ENCODE results near the gene STAG1.
"Not testable (repeated sequence)": the region's sequence is repeated elsewhere in the genome, so short reads cannot be mapped to it uniquely, and the experiment has no call there.

Gene STAG1

DNA sequence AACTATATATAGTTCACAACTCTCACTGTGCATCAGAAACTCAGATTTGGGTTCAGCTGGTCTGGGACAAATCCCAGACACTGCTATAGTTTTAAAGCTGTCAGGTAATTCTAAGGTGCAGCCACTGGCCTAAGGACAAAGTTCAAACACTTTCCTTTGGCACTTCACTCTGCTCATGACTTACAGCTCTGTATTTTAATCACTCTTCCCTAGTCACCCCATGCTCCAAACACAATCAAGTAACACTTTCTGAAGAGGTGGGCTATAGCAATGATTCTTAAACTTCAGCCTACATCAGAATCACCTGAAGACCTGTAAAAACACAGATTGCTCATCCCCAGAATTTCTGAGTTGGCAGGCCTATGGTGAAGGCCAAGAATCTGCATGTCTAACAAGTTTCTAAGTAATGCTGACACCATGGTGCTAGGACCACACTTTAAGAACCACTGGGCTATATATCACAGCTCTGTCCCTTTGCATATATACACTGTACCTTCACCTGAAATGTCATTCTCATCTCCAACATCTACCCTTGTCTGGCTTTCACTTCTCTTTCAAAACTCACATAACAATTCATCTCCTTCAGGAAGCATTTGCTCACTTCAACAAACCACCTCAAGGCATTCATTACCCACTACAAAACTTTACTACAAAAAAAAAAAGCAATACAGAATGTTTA is 21.4 kb downstream of the STAG1 start:
- H3K4me3 ChIP-seq (ENCODE audit: low read length), result no peak overlapping the region
- peaks cover 15% of the 10 kb centered on the region for H3K4me1 ChIP-seq (ENCODE audit: low read length)
- no peaks in the 10 kb centered on the region for H3K9me3 ChIP-seq (ENCODE audit: insufficient read depth, low read length)
- no peak overlapping the region for H3K27ac ChIP-seq (ENCODE audit: low read length)
- H4K20me1 ChIP-seq (ENCODE audit: insufficient read depth, low read length), result peaks cover 36% of the 10 kb centered on the region
- no peak overlapping the region for H3K9ac ChIP-seq (ENCODE audit: low read length)
- H3K36me3 ChIP-seq (replicated peaks; ENCODE audit: low read depth, low read length), result no peaks in the 10 kb centered on the region
- H3K4me2 ChIP-seq (ENCODE audit: low read length), result peak overlapping the region; percentile 11; the same call in 1 of the 2 replicates
- no peak overlapping the region for H2AFZ ChIP-seq (ENCODE audit: low read depth, low read length)
- no peaks in the 10 kb centered on the region for H3K27me3 ChIP-seq (ENCODE audit: low read depth, low read length)
- peaks cover 99% of the 10 kb centered on the region for H3K79me2 ChIP-seq (ENCODE audit: low read length)
- TF ChIP-seq EZH2phosphoT487 (IDR thresholded peaks at IDR 0.05; ENCODE audit: low read depth), result no peak
- TF ChIP-seq, protein P1, sequence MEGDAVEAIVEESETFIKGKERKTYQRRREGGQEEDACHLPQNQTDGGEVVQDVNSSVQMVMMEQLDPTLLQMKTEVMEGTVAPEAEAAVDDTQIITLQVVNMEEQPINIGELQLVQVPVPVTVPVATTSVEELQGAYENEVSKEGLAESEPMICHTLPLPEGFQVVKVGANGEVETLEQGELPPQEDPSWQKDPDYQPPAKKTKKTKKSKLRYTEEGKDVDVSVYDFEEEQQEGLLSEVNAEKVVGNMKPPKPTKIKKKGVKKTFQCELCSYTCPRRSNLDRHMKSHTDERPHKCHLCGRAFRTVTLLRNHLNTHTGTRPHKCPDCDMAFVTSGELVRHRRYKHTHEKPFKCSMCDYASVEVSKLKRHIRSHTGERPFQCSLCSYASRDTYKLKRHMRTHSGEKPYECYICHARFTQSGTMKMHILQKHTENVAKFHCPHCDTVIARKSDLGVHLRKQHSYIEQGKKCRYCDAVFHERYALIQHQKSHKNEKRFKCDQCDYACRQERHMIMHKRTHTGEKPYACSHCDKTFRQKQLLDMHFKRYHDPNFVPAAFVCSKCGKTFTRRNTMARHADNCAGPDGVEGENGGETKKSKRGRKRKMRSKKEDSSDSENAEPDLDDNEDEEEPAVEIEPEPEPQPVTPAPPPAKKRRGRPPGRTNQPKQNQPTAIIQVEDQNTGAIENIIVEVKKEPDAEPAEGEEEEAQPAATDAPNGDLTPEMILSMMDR (IDR thresholded peaks at IDR 0.05; ENCODE audit: low read depth, low read length), result no peak

DNA sequence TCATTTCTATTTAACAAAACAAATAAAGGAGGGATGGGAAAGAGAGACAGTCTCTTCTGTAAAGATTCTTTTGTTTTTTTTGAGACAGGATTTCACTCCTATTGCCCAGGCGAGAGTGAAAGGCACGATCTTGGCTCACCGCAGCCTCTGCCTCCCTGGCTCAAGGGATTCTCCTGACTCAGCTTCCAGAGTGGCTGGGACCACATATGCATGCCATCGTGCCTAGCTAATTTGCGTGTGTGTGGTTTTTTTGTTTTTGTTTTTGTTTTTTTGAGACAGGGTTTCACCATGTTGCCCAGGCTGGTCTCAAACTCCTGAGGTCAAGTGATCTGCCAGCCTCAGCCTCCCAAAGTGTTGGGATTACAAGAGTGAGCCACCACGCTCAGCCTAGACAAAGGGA is 23.3 kb downstream of the STAG1 start:
- Histone ChIP-seq H3K4me1 (ENCODE audit: low read length) (peaks cover 15% of the 10 kb centered on the region), H3K36me3 (replicated peaks; ENCODE audit: low read depth, low read length) (no peaks in the 10 kb centered on the region), H4K20me1 (ENCODE audit: insufficient read depth, low read length) (peaks cover 42% of the 10 kb centered on the region), H3K9ac (ENCODE audit: low read length) (no peak overlapping the region), H3K27ac (ENCODE audit: low read length) (no peak overlapping the region), H3K4me3 (ENCODE audit: low read length) (no peak overlapping the region), H3K9me3 (ENCODE audit: insufficient read depth, low read length) (no peaks in the 10 kb centered on the region), H3K27me3 (ENCODE audit: low read depth, low read length) (no peaks in the 10 kb centered on the region), H3K4me2 (ENCODE audit: low read length) (no peak overlapping the region), H2AFZ (ENCODE audit: low read depth, low read length) (no peak overlapping the region), H3K79me2 (ENCODE audit: low read length) (peaks cover 94% of the 10 kb centered on the region)
- TF ChIP-seq, protein P1 (IDR thresholded peaks at IDR 0.05; ENCODE audit: low read depth, low read length), result no peak
- no peak for TF ChIP-seq EZH2phosphoT487 (IDR thresholded peaks at IDR 0.05; ENCODE audit: low read depth)

DNA sequence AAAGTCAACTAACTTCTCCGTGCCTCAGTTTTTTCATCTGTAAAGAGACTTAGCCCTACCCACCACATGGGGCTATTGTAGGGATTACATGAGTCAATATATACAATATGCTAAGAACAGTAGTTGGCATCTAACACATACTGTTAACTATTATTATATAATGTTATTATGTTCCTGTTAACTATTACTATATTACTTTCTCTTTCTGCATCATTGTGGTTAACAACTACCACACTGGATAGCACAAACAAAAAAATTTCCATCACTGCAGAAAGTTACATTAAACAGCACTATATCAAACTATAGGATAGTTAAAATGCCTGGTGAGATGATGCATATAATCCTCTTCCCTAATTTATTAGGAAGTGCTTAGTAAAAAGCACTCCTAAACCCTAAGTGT is 23.7 kb downstream of the STAG1 start:
- peaks cover 90% of the 10 kb centered on the region for H3K79me2 ChIP-seq (ENCODE audit: low read length)
- H3K4me3 ChIP-seq (ENCODE audit: low read length), result no peak overlapping the region
- no peak overlapping the region for H3K4me2 ChIP-seq (ENCODE audit: low read length)
- H3K27me3 ChIP-seq (ENCODE audit: low read depth, low read length), result no peaks in the 10 kb centered on the region
- no peaks in the 10 kb centered on the region for H3K36me3 ChIP-seq (replicated peaks; ENCODE audit: low read depth, low read length)
- H3K27ac ChIP-seq (ENCODE audit: low read length), result no peak overlapping the region
- TF ChIP-seq, protein P1 (IDR thresholded peaks at IDR 0.05; ENCODE audit: low read depth, low read length), result no peak
- no peak for TF ChIP-seq EZH2phosphoT487 (IDR thresholded peaks at IDR 0.05; ENCODE audit: low read depth)
- peaks cover 15% of the 10 kb centered on the region for H3K4me1 ChIP-seq (ENCODE audit: low read length)
- H4K20me1 ChIP-seq (ENCODE audit: insufficient read depth, low read length), result peaks cover 42% of the 10 kb centered on the region
- H3K9ac ChIP-seq (ENCODE audit: low read length), result no peak overlapping the region
- H2AFZ ChIP-seq (ENCODE audit: low read depth, low read length), result no peak overlapping the region
- H3K9me3 ChIP-seq (ENCODE audit: insufficient read depth, low read length), result no peaks in the 10 kb centered on the region

DNA sequence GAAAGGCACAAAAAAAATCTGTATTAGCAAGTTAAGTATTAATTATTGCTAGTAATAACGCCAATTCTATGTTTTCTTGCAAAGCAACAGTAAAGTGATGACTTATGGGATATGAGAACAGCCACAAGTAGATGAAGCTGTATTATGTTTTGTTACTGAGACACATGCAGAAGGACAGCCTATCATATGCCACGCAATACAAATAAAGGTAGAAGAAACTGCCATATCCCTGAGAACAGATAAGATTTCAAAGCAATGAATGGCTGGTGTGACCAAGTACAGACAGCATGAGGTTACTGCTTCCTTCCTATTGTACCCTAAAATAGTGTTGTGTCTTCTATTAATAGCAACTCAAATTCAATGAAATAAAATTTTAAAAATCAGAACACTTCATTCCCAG is 26.7 kb downstream of the STAG1 start:
- H3K36me3 ChIP-seq (replicated peaks; ENCODE audit: low read depth, low read length), result no peaks in the 10 kb centered on the region
- no peak overlapping the region for H3K27ac ChIP-seq (ENCODE audit: low read length)
- H4K20me1 ChIP-seq (ENCODE audit: insufficient read depth, low read length), result peaks cover 28% of the 10 kb centered on the region
- H3K4me2 ChIP-seq (ENCODE audit: low read length), result no peak overlapping the region
- H3K9me3 ChIP-seq (ENCODE audit: insufficient read depth, low read length), result no peaks in the 10 kb centered on the region
- H3K27me3 ChIP-seq (ENCODE audit: low read depth, low read length), result no peaks in the 10 kb centered on the region
- no peak overlapping the region for H3K4me3 ChIP-seq (ENCODE audit: low read length)
- H2AFZ ChIP-seq (ENCODE audit: low read depth, low read length), result no peak overlapping the region
- no peak for TF ChIP-seq EZH2phosphoT487 (IDR thresholded peaks at IDR 0.05; ENCODE audit: low read depth)
- TF ChIP-seq, protein P1 (IDR thresholded peaks at IDR 0.05; ENCODE audit: low read depth, low read length), result no peak
- peaks cover under 1% of the 10 kb centered on the region; the same call in 1 of the 2 replicates for H3K4me1 ChIP-seq (ENCODE audit: low read length)
- H3K79me2 ChIP-seq (ENCODE audit: low read length), result peaks cover 78% of the 10 kb centered on the region
- no peak overlapping the region for H3K9ac ChIP-seq (ENCODE audit: low read length)

DNA sequence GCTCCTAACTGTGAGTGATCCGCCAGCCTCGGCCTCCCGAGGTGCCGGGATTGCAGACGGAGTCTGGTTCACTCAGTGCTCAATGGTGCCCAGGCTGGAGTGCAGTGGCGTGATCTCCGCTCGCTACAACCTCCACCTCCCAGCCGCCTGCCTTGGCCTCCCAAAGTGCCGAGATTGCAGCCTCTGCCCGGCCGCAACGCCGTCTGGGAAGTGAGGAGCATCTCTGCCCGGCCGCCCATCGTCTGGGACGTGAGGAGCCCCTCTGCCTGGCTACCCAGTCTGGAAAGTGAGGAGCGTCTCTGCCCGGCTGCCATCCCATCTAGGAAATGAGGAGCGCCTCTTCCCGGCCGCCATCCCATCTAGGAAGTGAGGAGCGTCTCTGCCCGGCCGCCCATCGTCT is 29.3 kb downstream of the STAG1 start:
- not testable (repeated sequence) for H3K4me3 ChIP-seq (ENCODE audit: low read length); H3K27me3 ChIP-seq (ENCODE audit: low read depth, low read length); H3K4me1 ChIP-seq (ENCODE audit: low read length); H3K36me3 ChIP-seq (replicated peaks; ENCODE audit: low read depth, low read length); H3K27ac ChIP-seq (ENCODE audit: low read length); H3K4me2 ChIP-seq (ENCODE audit: low read length); H3K9ac ChIP-seq (ENCODE audit: low read length); H3K9me3 ChIP-seq (ENCODE audit: insufficient read depth, low read length); H2AFZ ChIP-seq (ENCODE audit: low read depth, low read length)
- H4K20me1 ChIP-seq (ENCODE audit: insufficient read depth, low read length), result peaks cover 20% of the 10 kb centered on the region
- H3K79me2 ChIP-seq (ENCODE audit: low read length), result peaks cover 74% of the 10 kb centered on the region

DNA sequence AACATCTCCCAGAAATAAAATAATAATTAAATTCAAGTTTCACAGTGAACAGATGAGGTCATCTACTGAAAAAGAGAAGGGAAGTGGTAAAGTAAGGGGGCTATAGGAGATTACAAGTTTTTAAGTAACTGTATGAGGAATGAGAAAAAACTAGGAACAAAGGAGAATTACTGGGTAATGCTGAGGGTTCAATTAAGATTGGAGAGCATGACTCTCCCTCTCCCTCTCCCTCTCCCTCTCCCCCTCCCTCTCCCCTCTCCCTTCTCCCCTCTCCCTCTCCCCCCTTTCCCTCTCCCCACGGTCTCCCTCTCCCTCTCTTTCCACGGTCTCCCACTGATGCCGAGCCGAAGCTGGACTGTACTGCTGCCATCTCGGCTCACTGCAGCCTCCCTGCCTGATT is 29.8 kb downstream of the STAG1 start:
- H3K27me3 ChIP-seq (ENCODE audit: low read depth, low read length); H3K4me2 ChIP-seq (ENCODE audit: low read length); H3K27ac ChIP-seq (ENCODE audit: low read length); H3K9me3 ChIP-seq (ENCODE audit: insufficient read depth, low read length); H3K36me3 ChIP-seq (replicated peaks; ENCODE audit: low read depth, low read length); H3K4me1 ChIP-seq (ENCODE audit: low read length); H2AFZ ChIP-seq (ENCODE audit: low read depth, low read length); H3K9ac ChIP-seq (ENCODE audit: low read length); H3K4me3 ChIP-seq (ENCODE audit: low read length): not testable (repeated sequence)
- H4K20me1 ChIP-seq (ENCODE audit: insufficient read depth, low read length), result peaks cover 17% of the 10 kb centered on the region
- peaks cover 74% of the 10 kb centered on the region for H3K79me2 ChIP-seq (ENCODE audit: low read length)

All from OCI-LY3 (cell line).